ENCODE results near the gene CDH13. TPM values are rescaled to one million over a fixed set of nuclear protein-coding genes. Genes with fewer than 3 reads are reported as not detected.

CDH13 gene
- total RNA-seq, 1 donor from 2014 or later: 2.3 TPM

GRCh38 chr16:83589576-83589975 is 962.8 kb downstream of the CDH13 start:
- Mint-ChIP-seq H3K27ac (ENCODE audit: unreplicated experiment) (no peak overlapping the region), H3K36me3 (ENCODE audit: low read depth, unreplicated experiment) (no peaks in the 10 kb centered on the region), H3K4me3 (ENCODE audit: unreplicated experiment) (no peak overlapping the region), H3K4me1 (ENCODE audit: unreplicated experiment) (no peaks in the 10 kb centered on the region), H3K27me3 (ENCODE audit: unreplicated experiment) (peaks cover 1% of the 10 kb centered on the region), H3K9me3 (ENCODE audit: unreplicated experiment) (no peaks in the 10 kb centered on the region)
- TF ChIP-seq, protein P1, sequence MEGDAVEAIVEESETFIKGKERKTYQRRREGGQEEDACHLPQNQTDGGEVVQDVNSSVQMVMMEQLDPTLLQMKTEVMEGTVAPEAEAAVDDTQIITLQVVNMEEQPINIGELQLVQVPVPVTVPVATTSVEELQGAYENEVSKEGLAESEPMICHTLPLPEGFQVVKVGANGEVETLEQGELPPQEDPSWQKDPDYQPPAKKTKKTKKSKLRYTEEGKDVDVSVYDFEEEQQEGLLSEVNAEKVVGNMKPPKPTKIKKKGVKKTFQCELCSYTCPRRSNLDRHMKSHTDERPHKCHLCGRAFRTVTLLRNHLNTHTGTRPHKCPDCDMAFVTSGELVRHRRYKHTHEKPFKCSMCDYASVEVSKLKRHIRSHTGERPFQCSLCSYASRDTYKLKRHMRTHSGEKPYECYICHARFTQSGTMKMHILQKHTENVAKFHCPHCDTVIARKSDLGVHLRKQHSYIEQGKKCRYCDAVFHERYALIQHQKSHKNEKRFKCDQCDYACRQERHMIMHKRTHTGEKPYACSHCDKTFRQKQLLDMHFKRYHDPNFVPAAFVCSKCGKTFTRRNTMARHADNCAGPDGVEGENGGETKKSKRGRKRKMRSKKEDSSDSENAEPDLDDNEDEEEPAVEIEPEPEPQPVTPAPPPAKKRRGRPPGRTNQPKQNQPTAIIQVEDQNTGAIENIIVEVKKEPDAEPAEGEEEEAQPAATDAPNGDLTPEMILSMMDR (IDR thresholded peaks at IDR 0.05; ENCODE audit: unreplicated experiment): no peak
- DNase-seq (ENCODE audit: low spot score): no peak

GRCh38 chr16:83592778-83593177 is 966.0 kb downstream of the CDH13 start:
- no peak overlapping the region for H3K4me3 Mint-ChIP-seq (ENCODE audit: unreplicated experiment)
- H3K27ac Mint-ChIP-seq (ENCODE audit: unreplicated experiment): no peak overlapping the region
- no peaks in the 10 kb centered on the region for H3K9me3 Mint-ChIP-seq (ENCODE audit: unreplicated experiment)
- H3K27me3 Mint-ChIP-seq (ENCODE audit: unreplicated experiment): peaks cover 1% of the 10 kb centered on the region
- TF ChIP-seq, protein P1 (IDR thresholded peaks at IDR 0.05; ENCODE audit: unreplicated experiment): no peak
- H3K4me1 Mint-ChIP-seq (ENCODE audit: unreplicated experiment): no peaks in the 10 kb centered on the region
- no peak for DNase-seq (ENCODE audit: low spot score)
- no peaks in the 10 kb centered on the region for H3K36me3 Mint-ChIP-seq (ENCODE audit: low read depth, unreplicated experiment)

DNA sequence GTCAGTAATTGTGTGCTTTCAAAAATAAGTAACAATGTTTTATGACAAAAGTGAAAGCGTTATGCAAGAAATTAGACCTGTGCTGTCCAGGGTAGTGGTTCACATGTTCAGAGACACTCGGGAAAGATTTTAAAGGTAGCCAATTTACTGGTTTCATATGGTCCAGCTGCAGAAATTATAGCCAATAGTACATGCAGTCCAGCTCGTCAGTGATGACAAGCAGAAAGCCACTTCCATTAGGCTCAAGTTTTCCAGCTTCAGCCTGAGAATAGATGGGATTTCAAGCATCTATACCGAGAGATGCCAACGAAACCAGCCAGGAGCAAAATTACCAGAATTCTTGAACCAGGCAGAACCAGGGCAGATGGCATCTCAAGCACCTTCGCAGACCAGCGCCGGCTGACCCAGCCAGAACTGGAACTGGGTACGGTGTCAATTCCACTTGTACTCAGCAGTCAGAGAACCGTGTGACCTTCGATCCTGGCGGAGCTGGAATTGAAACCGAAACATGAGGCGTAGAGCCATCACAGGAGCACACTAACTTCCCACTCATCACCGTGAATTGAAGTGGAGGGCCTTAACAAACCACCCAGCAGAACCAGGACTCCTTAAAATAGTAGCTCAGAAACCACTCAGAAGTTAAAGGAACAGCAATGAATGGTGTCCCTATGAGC is 973.2 kb downstream of the CDH13 start:
- Mint-ChIP-seq H3K27me3 (ENCODE audit: unreplicated experiment) (no peaks in the 10 kb centered on the region), H3K36me3 (ENCODE audit: low read depth, unreplicated experiment) (no peaks in the 10 kb centered on the region), H3K27ac (ENCODE audit: unreplicated experiment) (no peak overlapping the region), H3K4me1 (ENCODE audit: unreplicated experiment) (peaks cover 13% of the 10 kb centered on the region), H3K4me3 (ENCODE audit: unreplicated experiment) (no peak overlapping the region), H3K9me3 (ENCODE audit: unreplicated experiment) (no peaks in the 10 kb centered on the region)
- DNase-seq (ENCODE audit: low spot score): no peak
- TF ChIP-seq, protein P1 (IDR thresholded peaks at IDR 0.05; ENCODE audit: unreplicated experiment): no peak

DNA sequence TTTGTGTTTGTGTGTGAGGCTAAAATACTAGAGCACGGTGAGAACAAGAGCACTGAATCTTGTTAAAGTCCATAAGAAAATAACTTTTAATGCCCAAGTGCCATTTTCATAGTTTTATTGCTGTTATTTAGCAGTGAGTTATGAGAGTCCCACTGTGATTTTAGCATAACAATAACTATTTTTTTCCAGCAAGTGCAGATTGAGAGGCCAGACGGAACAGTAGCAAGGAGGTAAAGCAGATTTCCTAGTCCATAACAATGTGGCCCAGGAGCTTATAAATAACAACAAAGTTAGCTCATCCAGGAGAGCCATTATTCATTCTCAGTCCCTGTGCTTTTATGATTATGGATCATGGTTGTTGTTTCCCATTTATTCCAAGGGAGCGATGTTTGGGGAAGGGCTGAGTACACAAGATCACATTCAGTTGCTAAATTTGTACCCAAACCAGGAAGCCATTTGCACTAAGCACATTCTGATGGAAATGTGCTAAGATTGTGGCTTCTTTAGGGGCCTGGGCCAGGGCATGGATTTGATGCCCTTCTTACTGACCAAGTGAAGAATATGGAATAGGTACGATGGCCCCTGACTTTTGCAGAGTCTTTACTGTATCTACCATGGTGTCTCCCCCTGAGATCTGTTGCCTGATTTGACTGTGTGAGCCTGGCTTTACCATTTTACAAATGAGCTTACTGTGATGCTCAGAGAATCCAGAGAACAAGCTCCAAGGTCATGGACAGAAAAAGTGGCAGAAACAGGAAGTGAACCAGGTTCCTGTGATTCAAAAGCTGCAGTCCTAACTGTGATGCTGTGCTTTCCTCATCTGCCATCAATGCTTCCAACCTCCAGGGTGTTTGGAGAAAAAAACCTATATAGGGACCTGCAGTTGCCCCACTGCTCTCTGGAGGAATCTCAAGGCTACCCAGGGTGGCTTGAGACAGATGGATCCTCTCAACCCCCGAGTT is 976.3 kb downstream of the CDH13 start:
- no peak for DNase-seq (ENCODE audit: low spot score)
- TF ChIP-seq, protein P1 (IDR thresholded peaks at IDR 0.05; ENCODE audit: unreplicated experiment): no peak
- Mint-ChIP-seq H3K4me3 (ENCODE audit: unreplicated experiment) (no peak overlapping the region), H3K27me3 (ENCODE audit: unreplicated experiment) (no peaks in the 10 kb centered on the region), H3K27ac (ENCODE audit: unreplicated experiment) (no peak overlapping the region), H3K36me3 (ENCODE audit: low read depth, unreplicated experiment) (no peaks in the 10 kb centered on the region), H3K4me1 (ENCODE audit: unreplicated experiment) (peaks cover 13% of the 10 kb centered on the region), H3K9me3 (ENCODE audit: unreplicated experiment) (no peaks in the 10 kb centered on the region)

Measured in endothelial cell (in vitro differentiated cells).